Transverse colon (tissue), 4 donors: Measurements from ENCODE around the gene SOBP. TPM values are rescaled to one million over a fixed set of nuclear protein-coding genes. Genes with fewer than 3 reads are reported as not detected.

Experiments
- DNase-seq: peaks from one replicate; pipeline ENCODE4 v3.0.0-alpha.2; 2019
- H3K27ac ChIP-seq, 4 donors: fragments of 200-600 bp; sonication (generic); 2 replicates each; pipeline ENCODE4 v1.5.1; 2016 to 2018; ENCODE audit warnings: inconsistent platforms in 4 of 4
- H3K27me3 ChIP-seq: fragments of 200-600 bp; sonication (generic); 2 replicates; pipeline ENCODE4 v1.5.1; 2017; ENCODE audit warnings: inconsistent platforms
- H3K36me3 ChIP-seq, 4 donors: fragments of 200-600 bp; sonication (generic); 2 replicates each; pipeline ENCODE4 v1.5.1; 2017 to 2019; ENCODE audit warnings: inconsistent platforms in 4 of 4
- H3K4me1 ChIP-seq, 4 donors: fragments of 200-600 bp; sonication (generic); 2 replicates each; pipeline ENCODE4 v1.5.1; 2017 to 2020; ENCODE audit warnings: inconsistent platforms in 4 of 4
- H3K4me3 ChIP-seq, 4 donors: fragments of 200-600 bp; sonication (generic); 1 replicate in 1 of 4; 2 replicates in 3 of 4; pipeline versions ENCODE4 v1.5.1 to v1.6.1; 2017 to 2019; ENCODE audit warnings: inconsistent platforms in 4 of 4
- H3K9me3 ChIP-seq, 2 donors: fragments of 200-600 bp; sonication (generic); 2 replicates each; pipeline ENCODE4 v1.5.1; 2017 to 2019; ENCODE audit warnings: inconsistent platforms in 2 of 2
- EP300 ChIP-seq: sonication (generic); formaldehyde crosslinking; IDR thresholded peaks from one replicate; pipeline ENCODE4 v1.6.1; 2017; ENCODE audit warnings: antibody characterized with exemption, low read depth
- POLR2A ChIP-seq: fragments of 450-650 bp; IDR thresholded peaks from one replicate; pipeline ENCODE4 v1.6.1; 2016; ENCODE audit warnings: antibody characterized with exemption, mild to moderate bottlenecking, moderate library complexity
- POLR2AphosphoS5 ChIP-seq, 3 donors: sonication (generic); formaldehyde crosslinking; IDR thresholded peaks; one replicate each; pipeline ENCODE4 v1.6.1; 2016; ENCODE audit warnings: antibody characterized with exemption in 3 of 3
- WGBS, 2 donors: methylation state at CpG; one replicate each; pipeline ENCODE4 v1.1.5; 2018; ENCODE audit warnings: low coverage in 1 of 2; 5-methylcytosine and 5-hydroxymethylcytosine counted together
- in situ Hi-C, 4 donors: fragments of 200-750 bp; cut with MboI; loops; one replicate each; pipeline versions ENCODE4 v1.15.0 to v1.15.1; 2017; ENCODE audit warnings: low sequenced_read_pairs in 3 of 4, low pct_ligation_motif_present in 1 of 4, low pct_unique_long_range_greater_than_20kb in 1 of 4
- intact Hi-C: fragments of 100-400 bp; cut with DNase I; formaldehyde crosslinking; loops from one replicate; pipeline ENCODE4 v1.15.1; 2023; ENCODE audit warnings: low total_unique reads
- total RNA-seq, 4 donors: library from RNA; depleted of rRNA; stranded (reverse); fragments of >200 nt; gene quantifications; one replicate each; pipeline ENCODE4 v1.1.0, GENCODE V29; 2016
- TF ChIP-seq, protein P1 (sequence below), 5 experiments: fragments of 200-600 bp in 3 of 5; fragments of 450-650 bp in 2 of 5; sonication (generic) in 3 of 5; IDR thresholded peaks; 1 replicate in 2 of 5; 2 replicates in 3 of 5; pipeline ENCODE4 v1.5.1; 2016 to 2017; ENCODE audit warnings: antibody characterized with exemption in 5 of 5, inconsistent platforms in 3 of 5, mild to moderate bottlenecking in 2 of 5, moderate library complexity in 1 of 5

SOBP gene
- total RNA-seq, 4 donors from 2014 or later, result 2.6 to 15.9 (median 4.6) TPM

DNA sequence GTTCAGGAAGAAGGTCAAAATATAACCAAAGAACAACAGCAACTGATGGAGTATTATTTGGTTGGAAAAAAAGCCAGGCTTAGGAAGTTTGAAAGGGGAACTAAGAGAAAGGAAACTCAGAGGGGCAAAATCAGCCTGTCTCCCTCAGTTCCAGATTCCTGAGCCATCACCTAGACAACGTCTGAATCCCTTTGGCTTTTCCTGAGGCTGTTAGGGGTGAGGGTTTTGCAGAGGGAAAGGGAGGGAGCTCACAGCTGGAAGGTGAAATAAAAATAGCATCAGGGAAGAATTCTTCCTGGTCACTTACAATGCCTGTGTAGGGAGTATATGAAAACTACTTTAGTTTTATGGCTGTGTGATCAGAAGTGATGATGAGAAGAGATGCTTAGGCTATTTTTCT is 100.5 kb downstream of the SOBP start:
- H3K36me3 ChIP-seq, result no peaks in the 10 kb centered on the region
- TF ChIP-seq EP300 (no peak), POLR2A (no peak), POLR2AphosphoS5 (IDR thresholded peaks at IDR 0.05) (no peak)
- TF ChIP-seq, protein P1, sequence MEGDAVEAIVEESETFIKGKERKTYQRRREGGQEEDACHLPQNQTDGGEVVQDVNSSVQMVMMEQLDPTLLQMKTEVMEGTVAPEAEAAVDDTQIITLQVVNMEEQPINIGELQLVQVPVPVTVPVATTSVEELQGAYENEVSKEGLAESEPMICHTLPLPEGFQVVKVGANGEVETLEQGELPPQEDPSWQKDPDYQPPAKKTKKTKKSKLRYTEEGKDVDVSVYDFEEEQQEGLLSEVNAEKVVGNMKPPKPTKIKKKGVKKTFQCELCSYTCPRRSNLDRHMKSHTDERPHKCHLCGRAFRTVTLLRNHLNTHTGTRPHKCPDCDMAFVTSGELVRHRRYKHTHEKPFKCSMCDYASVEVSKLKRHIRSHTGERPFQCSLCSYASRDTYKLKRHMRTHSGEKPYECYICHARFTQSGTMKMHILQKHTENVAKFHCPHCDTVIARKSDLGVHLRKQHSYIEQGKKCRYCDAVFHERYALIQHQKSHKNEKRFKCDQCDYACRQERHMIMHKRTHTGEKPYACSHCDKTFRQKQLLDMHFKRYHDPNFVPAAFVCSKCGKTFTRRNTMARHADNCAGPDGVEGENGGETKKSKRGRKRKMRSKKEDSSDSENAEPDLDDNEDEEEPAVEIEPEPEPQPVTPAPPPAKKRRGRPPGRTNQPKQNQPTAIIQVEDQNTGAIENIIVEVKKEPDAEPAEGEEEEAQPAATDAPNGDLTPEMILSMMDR (IDR thresholded peaks at IDR 0.05), result no peak
- in situ Hi-C loops, result no loop called here
- no peaks in the 10 kb centered on the region for H3K27me3 ChIP-seq
- H3K4me1 ChIP-seq, result no peaks in the 10 kb centered on the region
- no peak overlapping the region for H3K4me3 ChIP-seq
- no peaks in the 10 kb centered on the region for H3K9me3 ChIP-seq
- no peak overlapping the region for H3K27ac ChIP-seq
- WGBS, 2 donors, result 48 to 50% methylated on average over 1 of the region's 1 CpG
- intact Hi-C loops, result no loop called here
- DNase-seq, result no peak

DNA sequence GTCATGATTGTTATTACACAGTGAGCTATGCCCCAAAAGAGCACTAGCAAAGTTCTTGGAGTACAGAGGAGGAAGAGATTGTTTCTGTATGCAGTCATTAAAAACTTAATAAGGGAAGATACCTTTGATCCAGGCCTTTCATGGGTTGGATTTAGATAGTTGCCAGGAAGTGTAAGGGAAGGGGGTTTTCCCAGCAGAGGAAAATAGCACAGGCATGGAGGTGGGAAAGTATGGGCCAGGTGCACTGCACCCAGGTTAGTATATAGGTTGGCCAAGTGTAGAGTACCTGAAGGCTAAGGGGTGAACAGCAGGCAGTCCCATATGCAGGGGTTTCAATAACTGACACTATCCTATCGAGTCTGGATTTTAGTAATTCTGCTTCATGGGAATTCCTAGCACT is 101.4 kb downstream of the SOBP start:
- Histone ChIP-seq H3K27me3 (no peaks in the 10 kb centered on the region), H3K9me3 (no peaks in the 10 kb centered on the region), H3K27ac (no peak overlapping the region), H3K36me3 (no peaks in the 10 kb centered on the region), H3K4me3 (no peak overlapping the region), H3K4me1 (no peaks in the 10 kb centered on the region)
- DNase-seq, result peak; percentile 12
- intact Hi-C loops, result no loop called here
- 89 to 100% methylated on average over 1 of the region's 1 CpG for WGBS, 2 donors
- no peak for TF ChIP-seq POLR2A
- TF ChIP-seq, protein P1 (IDR thresholded peaks at IDR 0.05), result no peak
- in situ Hi-C loops, result no loop called here

DNA sequence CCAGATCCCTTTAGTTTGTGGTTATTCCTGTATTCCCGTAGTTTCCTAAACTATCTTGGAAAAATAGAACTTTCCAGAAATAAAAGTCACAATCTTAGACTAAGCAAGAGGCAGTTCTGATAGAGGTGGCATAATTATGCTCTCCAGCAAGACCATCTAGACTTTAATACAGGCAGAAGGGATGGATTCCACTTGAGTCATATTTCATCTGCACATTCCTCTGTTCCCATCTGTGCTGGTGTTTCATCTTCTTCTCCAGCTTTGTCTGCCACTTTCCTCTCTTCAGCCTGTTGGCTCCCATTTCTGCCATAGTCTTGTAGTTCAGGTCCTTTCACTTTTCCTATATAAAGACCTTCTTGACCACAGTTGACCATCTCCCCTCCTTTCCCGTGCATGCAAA is 102.9 kb downstream of the SOBP start:
- in situ Hi-C loops, result no loop called here
- 82 to 88% methylated on average over 2 of the region's 2 CpGs for WGBS, 2 donors
- DNase-seq, result no peak
- H3K27ac ChIP-seq, result no peak overlapping the region
- H3K4me3 ChIP-seq, result no peak overlapping the region
- no peaks in the 10 kb centered on the region for H3K9me3 ChIP-seq
- TF ChIP-seq POLR2A (no peak), EP300 (no peak), POLR2AphosphoS5 (IDR thresholded peaks at IDR 0.05) (no peak)
- TF ChIP-seq, protein P1 (IDR thresholded peaks at IDR 0.05), result no peak
- H3K36me3 ChIP-seq, result no peaks in the 10 kb centered on the region
- intact Hi-C loops, result no loop called here
- no peaks in the 10 kb centered on the region for H3K4me1 ChIP-seq
- H3K27me3 ChIP-seq, result no peaks in the 10 kb centered on the region

DNA sequence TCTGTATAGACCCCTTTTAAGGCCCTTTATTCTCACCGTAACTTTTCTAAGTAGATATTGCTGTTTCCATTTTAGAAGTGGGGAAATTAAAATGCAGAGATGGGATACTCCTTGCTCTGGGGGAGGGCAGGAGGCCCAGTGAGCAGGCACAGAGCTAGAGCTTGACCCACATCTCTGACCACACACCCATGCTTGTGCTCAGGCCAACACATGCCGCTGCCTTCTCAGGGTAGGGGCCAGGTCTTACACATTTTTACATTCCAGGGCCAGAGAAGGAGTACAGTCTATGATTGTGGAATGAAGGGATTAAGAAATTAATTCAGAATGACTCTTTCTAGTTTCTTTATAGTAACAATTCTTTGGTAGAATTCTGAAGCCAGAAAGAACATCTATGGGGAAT is 104.8 kb downstream of the SOBP start:
- Histone ChIP-seq H3K4me3 (no peak overlapping the region), H3K9me3 (no peaks in the 10 kb centered on the region), H3K36me3 (no peaks in the 10 kb centered on the region), H3K4me1 (no peaks in the 10 kb centered on the region), H3K27me3 (no peaks in the 10 kb centered on the region), H3K27ac (no peak overlapping the region)
- DNase-seq, result no peak
- TF ChIP-seq POLR2A (no peak), POLR2AphosphoS5 (IDR thresholded peaks at IDR 0.05) (no peak), EP300 (no peak)
- TF ChIP-seq, protein P1 (IDR thresholded peaks at IDR 0.05), result no peak
- intact Hi-C loops (no loop called here), in situ Hi-C loops (no loop called here)
- 89 to 100% methylated on average over 1 to 2 of the region's 2 CpGs for WGBS, 2 donors
